Stimulated activated CD8-positive, alpha-beta memory T cell treated with anti-CD3 and anti-CD28 coated beads, Interleukin-15, amount 100 ng/mL, for 24 hours (primary cell): Measurements from ENCODE around the gene HCN4.

ENCODE experiments used
- DNase-seq: peaks from one replicate; pipeline ENCODE4 v3.0.0-alpha.2; 2020; ENCODE audit warnings: low read depth

The HCN4 gene

DNA sequence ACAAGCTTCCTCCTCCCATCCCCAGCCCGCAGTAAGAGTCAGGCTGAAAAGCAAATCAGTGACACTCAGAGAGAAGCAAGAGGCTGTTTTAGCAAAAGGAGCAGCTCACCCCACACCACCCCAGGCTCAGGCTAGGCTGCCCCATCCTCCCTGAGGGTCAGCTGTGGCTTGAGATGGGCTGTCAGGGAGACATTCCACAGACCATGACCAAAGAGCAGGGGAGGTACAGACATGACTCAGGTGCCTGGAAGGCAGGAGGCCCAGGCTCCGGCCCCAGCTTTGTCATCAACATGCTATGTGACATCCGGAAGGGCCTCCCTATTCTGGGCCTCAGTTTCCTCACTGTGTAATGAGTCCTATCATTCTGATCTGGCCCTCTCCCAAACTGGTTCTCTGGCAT lies 24.7 kb downstream of the HCN4 start:
- DNase-seq, result no peak

DNA sequence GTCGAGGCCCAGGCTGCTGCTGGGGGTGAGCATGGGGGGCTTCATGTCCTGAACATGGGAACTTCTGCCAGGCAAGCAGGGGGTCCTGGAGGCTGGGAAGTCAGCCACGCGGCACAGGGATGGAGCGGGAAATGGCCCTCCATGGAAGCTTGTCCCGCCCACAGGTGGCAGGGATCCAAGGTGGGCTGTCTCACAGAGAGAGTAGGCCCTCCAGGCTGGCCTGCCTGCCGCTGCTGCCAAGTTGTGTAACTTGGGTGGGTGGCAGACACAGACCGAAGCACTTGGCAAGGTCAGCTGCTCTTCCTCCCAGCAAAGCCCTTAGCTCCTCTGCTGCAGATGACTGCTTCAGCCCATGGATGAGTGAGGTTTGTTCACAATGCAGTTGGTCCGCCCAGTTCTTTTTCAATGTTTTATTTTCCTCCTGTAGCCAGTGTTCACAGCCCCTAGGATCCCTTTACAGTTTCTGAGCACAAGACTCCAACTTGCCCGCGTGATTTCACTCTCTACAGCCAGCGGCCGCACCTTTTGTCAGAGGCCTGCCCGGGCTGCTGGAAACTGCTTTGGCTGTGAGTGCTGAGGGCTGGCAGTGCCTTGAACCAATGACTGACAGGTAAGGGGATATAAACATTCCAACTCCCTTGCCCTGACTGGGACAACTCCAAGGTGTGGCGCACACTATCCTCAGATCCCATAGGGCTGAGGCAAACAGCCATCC lies 26.7 kb downstream of the HCN4 start:
- DNase-seq, result no peak

- no peak for DNase-seq
Measured at GRCh38 chr15:73340502-73341192, 28.1 kb downstream of the HCN4 start.

- DNase-seq, result no peak
Measured at GRCh38 chr15:73338606-73339374, 30.0 kb downstream of the HCN4 start.

GRCh38 chr15:73338058-73338457 lies 30.7 kb downstream of the HCN4 start:
- no peak for DNase-seq

- no peak for DNase-seq
Measured at GRCh38 chr15:73337187-73337586, 31.6 kb downstream of the HCN4 start.

GRCh38 chr15:73336756-73337155 lies 32.0 kb downstream of the HCN4 start:
- DNase-seq, result no peak

DNA sequence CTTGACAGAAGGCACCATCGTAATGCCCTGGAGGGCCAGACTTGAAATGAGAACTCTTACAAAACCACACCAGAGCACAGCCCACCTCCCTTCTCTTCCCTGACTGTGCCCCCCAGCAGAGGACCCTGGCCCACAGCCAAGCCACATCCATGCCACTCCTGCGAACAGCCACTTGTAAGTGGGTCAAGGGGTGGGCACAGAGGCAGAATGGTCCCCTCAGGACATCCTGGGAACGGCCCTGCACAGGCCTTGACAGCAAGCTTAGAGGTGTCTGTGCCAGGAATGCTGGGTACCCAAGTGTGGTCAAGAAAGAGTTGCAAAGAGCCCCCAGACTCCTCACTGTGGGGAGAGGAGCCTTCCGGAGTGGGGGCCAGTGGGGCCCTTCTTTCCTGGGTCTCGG lies 33.3 kb downstream of the HCN4 start:
- DNase-seq, result no peak

GRCh38 chr15:73335026-73335425 lies 33.7 kb downstream of the HCN4 start:
- no peak for DNase-seq

DNA sequence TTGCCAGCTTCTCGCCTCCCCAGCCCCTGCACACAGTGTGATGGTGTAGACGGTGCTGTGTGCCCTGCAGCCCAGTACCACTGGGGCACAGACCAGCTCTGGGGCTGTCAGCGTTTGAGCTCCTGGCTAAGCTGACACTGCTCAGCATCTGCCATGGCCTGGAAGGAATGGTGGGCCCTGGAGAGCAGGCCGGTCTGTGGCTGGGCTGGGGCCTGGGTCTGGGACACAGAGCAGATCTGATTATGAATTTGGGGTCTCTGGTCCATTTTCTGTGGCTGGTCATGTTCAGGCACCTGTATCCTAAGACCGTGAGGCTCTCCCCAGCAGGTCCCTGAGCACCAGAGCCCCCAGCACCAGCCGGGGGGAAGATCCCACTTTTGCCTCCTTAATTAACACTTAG lies 34.7 kb downstream of the HCN4 start:
- DNase-seq, result no peak

DNA sequence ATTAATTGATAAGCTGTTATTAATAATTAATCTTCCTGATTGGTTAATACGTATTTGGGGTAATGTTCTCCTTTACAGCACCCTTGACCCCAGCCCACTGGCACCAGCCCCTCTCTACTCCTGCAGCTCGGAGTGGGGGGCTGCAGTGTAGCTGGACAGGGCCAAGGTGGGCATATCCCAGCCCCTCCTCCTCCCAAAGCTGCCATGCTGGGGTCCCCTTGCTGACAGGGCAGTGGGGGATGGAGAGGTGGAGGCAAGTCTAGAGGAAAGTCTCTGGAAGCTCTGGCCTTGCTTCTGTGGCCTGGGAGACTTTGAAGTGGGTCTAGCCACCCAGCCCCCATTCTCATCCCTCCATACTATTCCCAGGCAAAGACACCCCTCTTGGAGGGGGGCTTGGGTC lies 35.8 kb downstream of the HCN4 start:
- DNase-seq, result no peak

DNA sequence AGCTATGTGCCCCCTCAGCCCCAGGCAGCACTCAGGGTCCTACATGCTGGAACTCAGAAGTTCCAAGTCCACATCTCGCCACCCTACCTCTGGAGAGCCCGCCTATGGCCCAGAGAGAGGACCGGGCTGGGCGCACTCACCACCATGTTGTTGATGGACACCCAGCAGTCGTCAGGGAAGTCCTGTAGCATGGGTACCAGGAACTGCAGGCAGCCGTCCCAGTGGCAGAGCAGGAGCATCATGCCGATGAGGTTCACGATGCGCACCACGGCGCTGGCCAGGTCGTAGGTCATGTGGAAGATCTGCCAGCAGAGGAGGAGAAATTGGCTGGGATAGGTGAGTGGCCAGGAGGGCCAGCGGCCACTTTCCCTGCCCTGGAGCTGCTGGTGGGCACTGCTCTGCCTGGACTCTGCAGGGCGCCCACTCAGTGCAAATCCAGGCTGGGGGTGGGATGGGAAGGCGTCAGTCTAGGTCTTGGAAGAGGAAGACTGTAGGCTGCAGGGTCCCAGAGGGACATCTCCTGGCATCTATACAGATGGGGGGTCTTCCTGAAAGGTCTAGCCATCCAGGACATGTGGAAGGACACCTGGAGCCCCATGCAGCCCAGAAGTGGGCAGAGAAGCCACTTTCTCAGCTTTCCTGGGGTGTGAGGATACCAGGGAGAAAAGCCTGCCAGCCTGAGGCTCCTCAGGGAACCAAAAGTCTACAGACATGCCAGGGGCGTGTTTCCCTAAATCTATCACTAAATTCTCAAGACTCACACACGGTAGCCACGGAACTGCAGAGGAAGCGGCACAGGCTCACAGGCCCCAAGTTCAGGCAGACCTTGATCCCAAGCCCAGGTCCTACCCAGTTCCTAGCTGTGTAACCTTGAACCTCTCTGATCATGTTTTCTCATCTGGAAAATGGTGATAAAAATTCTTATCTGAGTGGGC lies 36.5 kb downstream of the HCN4 start:
- DNase-seq, result no peak

DNA sequence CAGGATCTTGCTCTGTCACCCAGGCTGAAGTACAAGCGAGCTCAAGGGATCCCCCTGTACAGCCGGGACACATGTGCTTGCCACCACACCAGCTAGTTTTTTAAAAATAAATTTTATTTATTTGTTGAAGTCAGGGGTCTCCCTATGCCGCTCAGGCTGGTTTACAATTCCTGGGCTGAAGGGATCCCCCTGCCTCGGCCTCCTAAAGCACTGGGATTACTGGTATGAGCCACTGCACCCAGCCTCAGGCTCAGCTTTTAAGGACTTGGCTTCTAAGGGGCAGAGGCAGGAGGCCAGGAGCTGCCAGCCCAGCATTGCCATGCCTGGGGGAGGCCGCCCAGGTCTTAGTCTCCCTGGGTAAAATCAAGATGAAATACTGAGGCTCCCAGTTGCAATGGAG lies 37.3 kb downstream of the HCN4 start:
- no peak for DNase-seq

GRCh38 chr15:73330206-73331051 lies 38.3 kb downstream of the HCN4 start:
- DNase-seq, result no peak

DNA sequence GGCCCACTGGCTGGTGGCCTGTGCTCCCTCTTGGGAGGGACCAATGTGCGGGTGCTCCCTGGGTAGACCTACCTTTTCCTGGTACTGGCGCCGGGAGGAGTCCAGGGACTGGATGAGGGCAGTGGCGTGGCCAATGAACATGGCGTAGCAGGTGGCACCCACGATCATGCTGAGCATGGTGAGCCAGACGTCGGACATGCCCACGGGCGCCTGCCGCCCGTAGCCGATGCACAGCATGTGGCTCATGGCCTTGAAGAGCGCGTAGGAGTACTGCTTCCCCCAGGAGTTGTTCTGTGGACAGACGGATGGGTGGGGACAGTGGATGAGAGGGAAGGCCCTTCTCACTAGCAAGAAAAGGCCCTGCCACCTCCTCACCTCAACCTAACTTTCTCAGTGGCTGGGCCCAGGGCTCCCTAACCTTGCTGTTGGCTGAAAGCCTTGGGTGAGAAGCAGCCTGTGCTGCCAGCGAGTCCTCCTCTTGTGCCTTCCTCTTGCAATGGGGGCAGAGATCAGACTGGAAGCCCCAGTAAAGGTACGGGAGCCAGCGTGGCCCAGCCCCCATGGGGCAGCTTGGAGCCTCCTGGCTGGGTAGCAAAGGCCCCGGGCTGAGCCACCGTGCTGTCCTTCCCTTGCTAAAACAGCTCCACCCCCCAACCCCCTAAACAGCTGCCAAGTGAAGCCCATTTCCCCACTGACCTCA lies 39.1 kb downstream of the HCN4 start:
- DNase-seq, result no peak

DNA sequence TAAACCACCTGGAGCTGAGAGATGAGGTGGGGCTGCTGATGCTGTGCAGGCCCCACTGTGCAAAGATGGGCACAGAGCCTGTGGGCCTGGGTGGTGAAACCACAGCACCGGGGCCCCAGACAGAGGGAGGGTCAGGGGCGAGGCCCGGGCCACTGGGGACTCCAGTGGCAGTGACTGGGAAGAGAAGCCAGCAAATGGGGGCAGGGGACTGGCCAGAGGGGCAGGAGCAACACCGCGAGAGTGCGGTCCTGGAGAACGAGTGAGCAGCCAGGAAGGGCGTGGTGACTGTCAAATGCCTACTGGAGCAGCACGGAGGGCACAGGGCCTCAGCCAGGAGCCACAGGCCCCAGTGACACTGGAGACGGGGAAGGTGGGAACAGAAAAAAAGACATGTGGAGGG lies 39.8 kb downstream of the HCN4 start:
- no peak for DNase-seq

GRCh38 chr15:73328149-73328820 lies 40.5 kb downstream of the HCN4 start:
- DNase-seq, result no peak

GRCh38 chr15:73326157-73326556 lies 42.6 kb downstream of the HCN4 start:
- no peak for DNase-seq

GRCh38 chr15:73325191-73325861 lies 43.4 kb downstream of the HCN4 start:
- DNase-seq, result no peak
